HFF-Myc (cell line): ENCODE results near the gene BIN1.

Experiments
- DNase-seq: peaks from one replicate; pipeline ENCODE4 v3.0.0-alpha.2; 2011; ENCODE audit warnings: low read depth; ENCODE audit errors: extremely low read depth
- H3K4me3 ChIP-seq: replicated peaks from 2 replicates; pipeline ENCODE4 v1.5.1; 2011; ENCODE audit warnings: low read depth, mild to moderate bottlenecking, control low read depth, low read length
- TF ChIP-seq, protein P1 (sequence below): IDR thresholded peaks from 2 replicates; pipeline ENCODE4 v1.5.1; 2012; ENCODE audit warnings: mild to moderate bottlenecking, low read depth, low read length, control low read depth; ENCODE audit errors: missing control alignments

Gene BIN1

DNA sequence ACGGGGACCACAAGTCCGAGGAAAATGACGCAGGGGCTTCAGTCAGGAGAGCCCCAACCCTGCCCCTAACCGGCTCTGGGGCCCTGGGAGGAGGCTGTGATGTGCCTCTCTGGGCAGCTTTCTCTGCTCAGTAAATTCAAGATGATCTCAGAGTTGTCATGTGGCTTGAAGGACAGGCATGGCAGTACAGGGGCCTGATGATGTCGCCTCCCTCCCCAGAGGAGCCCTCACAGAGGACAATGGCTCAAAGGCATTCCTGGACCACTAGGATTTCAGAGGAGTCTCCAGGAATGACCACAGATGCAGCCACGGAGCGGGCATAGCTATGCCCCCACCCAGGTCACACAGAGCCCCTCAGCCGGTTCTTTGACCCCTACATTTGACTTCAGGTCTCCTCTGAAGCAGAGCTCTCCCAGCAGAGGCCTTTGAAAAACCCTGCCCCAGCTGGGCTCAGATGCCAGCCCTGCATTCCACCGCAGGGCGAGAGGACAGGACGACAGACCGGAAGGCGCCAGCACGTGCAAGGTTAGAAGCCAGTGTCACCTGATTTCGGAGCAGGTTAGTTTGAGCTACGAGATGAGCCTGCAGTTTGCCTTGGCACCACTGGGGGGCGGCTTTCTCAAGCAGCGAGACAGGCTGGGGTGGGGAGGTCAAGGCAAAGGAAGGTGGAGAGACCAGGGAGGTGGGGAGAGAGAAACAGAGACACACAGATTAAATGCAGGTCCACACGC lies 39.2 kb downstream of the BIN1 start:
- H3K4me3 ChIP-seq = no peak overlapping the region
- TF ChIP-seq, protein P1, sequence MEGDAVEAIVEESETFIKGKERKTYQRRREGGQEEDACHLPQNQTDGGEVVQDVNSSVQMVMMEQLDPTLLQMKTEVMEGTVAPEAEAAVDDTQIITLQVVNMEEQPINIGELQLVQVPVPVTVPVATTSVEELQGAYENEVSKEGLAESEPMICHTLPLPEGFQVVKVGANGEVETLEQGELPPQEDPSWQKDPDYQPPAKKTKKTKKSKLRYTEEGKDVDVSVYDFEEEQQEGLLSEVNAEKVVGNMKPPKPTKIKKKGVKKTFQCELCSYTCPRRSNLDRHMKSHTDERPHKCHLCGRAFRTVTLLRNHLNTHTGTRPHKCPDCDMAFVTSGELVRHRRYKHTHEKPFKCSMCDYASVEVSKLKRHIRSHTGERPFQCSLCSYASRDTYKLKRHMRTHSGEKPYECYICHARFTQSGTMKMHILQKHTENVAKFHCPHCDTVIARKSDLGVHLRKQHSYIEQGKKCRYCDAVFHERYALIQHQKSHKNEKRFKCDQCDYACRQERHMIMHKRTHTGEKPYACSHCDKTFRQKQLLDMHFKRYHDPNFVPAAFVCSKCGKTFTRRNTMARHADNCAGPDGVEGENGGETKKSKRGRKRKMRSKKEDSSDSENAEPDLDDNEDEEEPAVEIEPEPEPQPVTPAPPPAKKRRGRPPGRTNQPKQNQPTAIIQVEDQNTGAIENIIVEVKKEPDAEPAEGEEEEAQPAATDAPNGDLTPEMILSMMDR = peak; percentile 90
- no peak for DNase-seq

DNA sequence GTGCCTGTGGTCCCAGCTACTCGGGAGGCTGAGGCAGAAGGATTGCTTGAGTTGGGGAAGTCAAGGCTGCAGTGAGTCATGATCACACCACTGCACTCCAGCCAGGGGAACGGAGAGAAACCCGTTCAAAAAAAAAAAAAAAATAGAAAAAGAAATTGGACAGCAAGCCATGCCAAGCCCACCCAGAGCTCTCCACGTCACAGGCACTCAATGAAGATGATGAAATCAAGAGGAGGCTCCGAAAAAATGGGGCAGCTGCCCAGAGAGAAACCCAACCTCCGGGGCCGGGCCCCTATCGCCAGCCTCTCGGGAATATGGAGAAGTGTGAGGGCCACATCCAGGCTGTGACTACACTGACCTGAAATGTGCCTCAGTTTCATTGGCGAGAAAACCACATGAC lies 40.0 kb downstream of the BIN1 start:
- DNase-seq = no peak
- no peak overlapping the region for H3K4me3 ChIP-seq
- TF ChIP-seq, protein P1 = no peak

DNA sequence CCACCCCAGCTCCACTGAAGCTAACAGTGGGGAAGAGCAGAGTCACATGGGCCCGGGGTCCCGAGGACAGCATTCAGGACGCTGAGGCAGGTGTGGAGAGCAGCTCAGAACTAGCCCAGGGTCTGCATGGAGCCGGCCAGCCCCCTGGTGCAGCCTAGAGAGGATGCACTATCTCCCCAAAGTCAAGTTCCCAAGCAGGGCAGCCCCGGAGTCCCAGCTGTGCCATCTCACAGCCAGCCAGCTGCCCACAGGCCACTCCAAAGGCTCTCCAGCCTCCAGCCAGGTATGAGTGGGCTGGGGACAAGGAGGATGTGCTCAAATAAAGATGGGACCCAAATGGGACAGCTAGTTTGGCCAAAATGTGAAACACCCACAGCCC lies 41.0 kb downstream of the BIN1 start:
- DNase-seq = no peak
- TF ChIP-seq, protein P1 = no peak
- H3K4me3 ChIP-seq = no peak overlapping the region

DNA sequence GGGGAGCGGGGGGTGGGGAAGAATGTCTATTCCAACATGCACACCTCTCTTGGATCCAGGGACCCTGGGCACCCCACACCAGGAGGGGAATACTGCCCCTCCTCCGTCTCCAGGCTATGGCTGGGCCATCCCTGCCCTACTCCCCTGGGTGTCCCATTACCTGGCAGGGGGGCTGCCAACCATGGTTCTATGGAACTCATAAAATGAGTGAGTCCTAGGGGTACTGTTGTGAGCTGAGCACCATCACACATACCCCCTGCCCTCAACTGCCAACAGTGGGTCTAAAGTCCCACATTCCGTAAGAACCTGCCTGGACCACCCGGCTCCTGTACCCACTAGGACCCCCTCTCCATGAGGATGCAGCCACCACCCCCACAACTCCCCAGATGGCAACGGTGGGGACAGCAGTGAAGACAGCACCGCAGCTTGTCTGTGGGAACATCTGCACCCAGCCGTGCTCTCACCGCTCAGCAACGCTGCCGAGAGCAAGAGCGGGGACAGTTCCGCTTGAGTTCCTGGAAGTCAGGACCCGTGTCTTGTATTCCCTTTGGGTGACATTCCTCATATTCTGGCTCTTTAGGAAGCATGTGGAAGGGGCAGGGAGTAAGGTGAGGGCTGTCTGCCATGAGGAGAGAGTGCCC lies 41.5 kb downstream of the BIN1 start:
- H3K4me3 ChIP-seq = no peak overlapping the region
- no peak for DNase-seq
- TF ChIP-seq, protein P1 = no peak

DNA sequence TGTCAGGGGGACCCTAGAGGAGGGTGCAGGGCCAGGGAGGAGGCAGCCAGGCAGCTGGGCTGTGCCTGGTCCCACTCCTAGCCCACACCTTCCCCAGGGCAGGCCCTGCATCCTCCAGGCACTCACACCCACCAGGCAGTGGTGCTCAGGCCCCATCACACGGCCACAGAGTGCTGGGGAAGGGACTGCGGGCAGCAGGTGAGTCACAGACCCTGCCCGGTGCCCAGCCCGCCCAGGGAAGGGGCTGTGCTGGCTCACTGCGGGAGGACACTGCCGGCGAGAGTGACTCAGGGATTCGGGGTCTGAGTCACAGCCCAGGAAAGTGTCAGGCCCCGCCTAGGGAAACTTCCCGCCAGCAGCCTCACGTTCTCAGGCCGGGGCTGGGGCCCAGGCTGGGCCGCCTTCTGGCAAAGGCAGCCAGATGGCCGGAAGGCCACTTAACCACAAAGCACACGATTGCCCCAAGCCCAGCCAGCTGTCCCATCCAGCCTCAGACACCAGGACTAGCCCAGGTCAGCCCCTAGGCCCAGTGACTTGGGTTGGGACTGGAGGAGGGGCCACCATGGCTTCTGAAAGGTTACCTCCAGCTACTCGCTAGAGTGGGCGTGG lies 42.2 kb downstream of the BIN1 start:
- peak; percentile 88 for DNase-seq
- TF ChIP-seq, protein P1 = peak; percentile 12
- H3K4me3 ChIP-seq = no peak overlapping the region

DNA sequence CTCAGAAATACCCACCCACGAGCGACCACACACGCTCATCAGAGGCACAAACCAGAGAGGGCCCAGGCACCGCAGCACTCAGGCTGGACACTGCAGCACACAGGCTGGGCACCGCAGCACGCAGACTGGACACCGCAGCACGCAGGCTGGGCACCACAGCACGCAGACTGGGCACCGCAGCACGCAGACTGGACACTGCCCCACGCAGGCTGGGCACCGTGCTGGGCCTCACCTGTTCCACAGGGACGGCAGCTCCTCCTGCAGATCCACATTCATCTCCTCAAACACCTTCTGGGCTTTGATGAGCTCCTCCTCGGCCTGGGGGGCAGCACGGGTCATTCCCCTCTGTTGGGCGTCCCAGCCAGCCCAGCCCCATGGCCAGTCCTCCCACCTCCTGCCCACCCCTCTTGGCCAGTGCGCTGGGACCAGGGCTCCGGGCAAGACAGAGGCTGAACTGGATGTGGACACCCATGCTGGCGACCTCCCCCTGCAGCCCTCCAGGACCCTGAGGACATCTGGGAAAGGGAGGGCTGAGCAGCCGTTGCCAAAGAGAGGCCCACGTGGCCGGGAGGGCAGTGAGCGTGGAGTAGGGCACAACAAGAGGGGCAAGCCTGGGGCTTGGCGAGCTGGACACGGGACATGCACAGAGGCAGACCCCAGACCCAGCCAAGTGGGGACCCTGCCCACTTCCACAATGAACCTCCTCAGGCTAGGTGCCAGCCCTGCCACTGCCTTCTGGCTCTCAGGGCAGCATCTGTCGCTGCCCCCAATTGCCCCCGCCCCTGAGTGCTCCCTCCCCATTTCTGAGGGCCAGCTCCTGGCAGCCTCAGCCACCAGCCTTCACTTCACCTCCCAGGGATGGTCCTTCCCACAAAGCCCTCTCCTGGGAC lies 43.0 kb downstream of the BIN1 start:
- no peak overlapping the region for H3K4me3 ChIP-seq
- TF ChIP-seq, protein P1 = no peak
- no peak for DNase-seq
